Heart left ventricle (tissue), 16 donors: ENCODE measurements around the gene TMEM168. TPM values are rescaled to one million over a fixed set of nuclear protein-coding genes. Genes with fewer than 3 reads are reported as not detected.

Source experiments
- ATAC-seq, 4 donors: fragments of 200-7000 bp; cut with Tn5 transposase; one replicate each; pipeline ENCODE4 v1.9.1; 2020 to 2022; ENCODE audit warnings: moderate library complexity in 4 of 4, mild to moderate bottlenecking in 3 of 4, moderate number of reproducible peaks in 1 of 4
- DNase-seq, 5 donors: peaks; one replicate each; pipeline ENCODE4 v3.0.0-alpha.2; 2020
- H3K27ac ChIP-seq, 12 donors: fragments of 200-600 bp; sonication (generic) in 4 of 12; one replicate each; pipeline versions ENCODE4 v1.5.0 to v1.8.0; 2016 to 2022; ENCODE audit warnings: mild to moderate bottlenecking in 2 of 12
- H3K27me3 ChIP-seq, 9 donors: fragments of 200-600 bp; sonication (generic) in 2 of 9; one replicate each; pipeline versions ENCODE4 v1.5.1 to v1.8.0; 2016 to 2022; ENCODE audit warnings: mild to moderate bottlenecking in 3 of 9
- H3K36me3 ChIP-seq, 9 donors: fragments of 200-600 bp; sonication (generic) in 2 of 9; one replicate each; pipeline versions ENCODE4 v1.5.0 to v1.8.0; 2018 to 2022; ENCODE audit warnings: mild to moderate bottlenecking in 2 of 9
- H3K4me1 ChIP-seq, 12 donors: fragments of 200-600 bp; sonication (generic) in 4 of 12; one replicate each; pipeline versions ENCODE4 v1.5.0 to v1.8.0; 2016 to 2022; ENCODE audit warnings: mild to moderate bottlenecking in 3 of 12
- H3K4me3 ChIP-seq, 12 donors: fragments of 200-600 bp; sonication (generic) in 4 of 12; one replicate each; pipeline versions ENCODE4 v1.5.0 to v1.8.0; 2017 to 2022; ENCODE audit warnings: mild to moderate bottlenecking in 9 of 12, moderate library complexity in 4 of 12
- H3K9me3 ChIP-seq, 12 donors: fragments of 200-600 bp; sonication (generic) in 4 of 12; one replicate each; pipeline versions ENCODE4 v1.5.0 to v1.8.0; 2016 to 2022; ENCODE audit warnings: mild to moderate bottlenecking in 1 of 12
- CTCF ChIP-seq, 12 donors: fragments of 200-600 bp; sonication (generic) in 4 of 12; IDR thresholded peaks; one replicate each; pipeline versions ENCODE4 v1.5.0 to v1.8.0; 2018 to 2022; ENCODE audit warnings: antibody characterized with exemption in 12 of 12, mild to moderate bottlenecking in 5 of 12
- POLR2A ChIP-seq, 2 donors: fragments of 450-650 bp; IDR thresholded peaks; one replicate each; pipeline ENCODE4 v1.6.1; 2017; ENCODE audit warnings: antibody characterized with exemption in 2 of 2, mild to moderate bottlenecking in 2 of 2, moderate library complexity in 2 of 2
- WGBS, 4 donors: extraction: QIAGEN DNeasy Blood & Tissue Kit in 2 of 4; methylation state at CpG; one replicate each; pipeline versions ENCODE4 v1.1.5 to v1.1.7; 2013 to 2018; 5-methylcytosine and 5-hydroxymethylcytosine counted together
- intact Hi-C, 10 donors: fragments of 100-400 bp; cut with DNase I; formaldehyde crosslinking; loops; one replicate each; pipeline versions ENCODE4 v1.11.1 to v1.14.2; 2022
- polyA plus RNA-seq, 2 donors: library from polyadenylated mRNA; stranded (reverse); fragments of 200-250 nt; gene quantifications; one replicate each; pipeline ENCODE4 v1.2.3, GENCODE V29; 2013
- total RNA-seq, 9 donors: library from RNA; depleted of rRNA in 2 of 9; stranded (reverse); fragments of >200 nt in 2 of 9; fragmentation: NEBNext Ultra II Directional in 3 of 9; extraction: Animal tissue kit (Norgen Biotek cat#: 25700) in 3 of 9; gene quantifications; one replicate each; pipeline versions ENCODE4 v1.1.0 to v1.2.4, GENCODE V29; 2016 to 2023
- donor health status: ischemic (EF 13 %, LVEDD 7.1; RV severe dilation, severe dysfunction).
- donor health status: healthy with polysubstance abuse.
- donor health status: DM: no; HTN: yes; CAD: no.
- donor health status: DM: no; HTN: no; CAD: no.
- donor health status: ischemic (EF 25% LVEDD 6.9; RV normal size, moderate dysfunction).
- donor health status: ischemic (EF 25% LVEDD 5.7; RV mildly dilated, moderate dysfunction).
- donor health status: healthy.
- donor health status: DM: yes; HTN: yes; CAD: no.
- donor health status: ischemic (EF 35%, LVEDD 5.7; RV mildly dilated, moderate dysfunction).
- donor health status: nonischemic (EF 11% LVEDD 7.7; RV severe dilation, severe dysfunction).
- donor health status: DM: yes; HTN: yes; CAD: no.
- donor health status: PGD.
- donor health status: ischemic (EF 29% LVEDD 5.4; RV normal size, mild dysfunction).
- donor health status: nonischemic (EF 23%, LVEDD 6.1; RV moderate dilation, normal function).

TMEM168 gene
- total and polyA plus RNA-seq, 11 donors = 6.7 to 23.3 (median 16.9) TPM

GRCh38 chr7:112714917-112715316 lies 75.3 kb downstream of the TMEM168 start:
- WGBS, 4 donors = 94 to 98% (median 95%) methylated on average over 2 of the region's 2 CpGs

More at GRCh38 chr7:112714917-112715316, 75.3 kb downstream of the TMEM168 start:
- TF ChIP-seq CTCF (IDR thresholded peaks at IDR 0.05) (no peak), POLR2A (IDR thresholded peaks at IDR 0.05) (no peak)
- H3K4me1 ChIP-seq = peaks cover 0 to 5% (median 0%) of the 10 kb centered on the region in 12 donors
- H3K9me3 ChIP-seq = peaks cover 0 to 10% (median 0%) of the 10 kb centered on the region in 12 donors
- no peak overlapping the region for H3K4me3 ChIP-seq
- no peak for DNase-seq
- no peaks in the 10 kb centered on the region for H3K27me3 ChIP-seq
- intact Hi-C loops = no loop called here
- no peaks in the 10 kb centered on the region for H3K36me3 ChIP-seq
- ATAC-seq = no peak
- H3K27ac ChIP-seq = no peak overlapping the region
